ENCODE data around the gene ST14. TPM values are rescaled to one million over a fixed set of nuclear protein-coding genes. Genes with fewer than 3 reads are reported as not detected.
A peak's percentile ranks its signal among the peaks of the same experiment; 100 is the strongest.

The ST14 gene
- total and polyA plus RNA-seq, 10 donors = 7.1 to 25.9 (median 12.5) TPM

DNA sequence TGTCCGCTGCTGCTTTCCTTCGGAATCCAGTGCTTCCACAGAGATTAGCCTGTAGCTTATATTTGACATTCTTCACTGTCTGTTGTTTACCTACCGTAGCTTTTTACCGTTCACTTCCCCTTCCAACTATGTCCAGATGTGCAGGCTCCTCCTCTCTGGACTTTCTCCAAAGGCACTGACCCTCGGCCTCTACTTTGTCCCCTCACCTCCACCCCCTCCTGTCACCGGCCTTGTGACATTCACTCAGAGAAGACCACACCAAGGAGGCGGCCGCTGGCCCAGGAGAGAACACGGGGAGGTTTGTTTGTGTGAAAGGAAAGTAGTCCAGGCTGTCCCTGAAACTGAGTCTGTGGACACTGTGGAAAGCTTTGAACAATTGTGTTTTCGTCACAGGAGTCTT is 15.4 kb upstream of the ST14 start:
- Histone ChIP-seq H3K36me3 (peaks cover 0 to 64% (median 45%) of the 10 kb centered on the region in 6 donors), H3K4me3 (no peak overlapping the region), H3K27me3 (replicated peaks in 1 of 7) (no peaks in the 10 kb centered on the region), H3K27ac (peak overlapping the region in 1 of 8 donors; percentile 84), H3K4me1 (peaks cover 6 to 45% (median 29%) of the 10 kb centered on the region in 6 donors), H3K9me3 (no peaks in the 10 kb centered on the region)
- intact Hi-C loops (cut with DNase I; ENCODE audit: low total_unique reads) = no loop called here
- no peak for DNase-seq
- TF ChIP-seq POLR2AphosphoS5 (IDR thresholded peaks at IDR 0.05) = no peak
- TF ChIP-seq, protein P1, sequence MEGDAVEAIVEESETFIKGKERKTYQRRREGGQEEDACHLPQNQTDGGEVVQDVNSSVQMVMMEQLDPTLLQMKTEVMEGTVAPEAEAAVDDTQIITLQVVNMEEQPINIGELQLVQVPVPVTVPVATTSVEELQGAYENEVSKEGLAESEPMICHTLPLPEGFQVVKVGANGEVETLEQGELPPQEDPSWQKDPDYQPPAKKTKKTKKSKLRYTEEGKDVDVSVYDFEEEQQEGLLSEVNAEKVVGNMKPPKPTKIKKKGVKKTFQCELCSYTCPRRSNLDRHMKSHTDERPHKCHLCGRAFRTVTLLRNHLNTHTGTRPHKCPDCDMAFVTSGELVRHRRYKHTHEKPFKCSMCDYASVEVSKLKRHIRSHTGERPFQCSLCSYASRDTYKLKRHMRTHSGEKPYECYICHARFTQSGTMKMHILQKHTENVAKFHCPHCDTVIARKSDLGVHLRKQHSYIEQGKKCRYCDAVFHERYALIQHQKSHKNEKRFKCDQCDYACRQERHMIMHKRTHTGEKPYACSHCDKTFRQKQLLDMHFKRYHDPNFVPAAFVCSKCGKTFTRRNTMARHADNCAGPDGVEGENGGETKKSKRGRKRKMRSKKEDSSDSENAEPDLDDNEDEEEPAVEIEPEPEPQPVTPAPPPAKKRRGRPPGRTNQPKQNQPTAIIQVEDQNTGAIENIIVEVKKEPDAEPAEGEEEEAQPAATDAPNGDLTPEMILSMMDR (IDR thresholded peaks at IDR 0.05 in 8 of 11, conservative IDR thresholded peaks at IDR 0.05 in 3 of 11) = no peak
- no peak for TF ChIP-seq POLR2A (IDR thresholded peaks at IDR 0.05)
- WGBS, 5 donors = 79 to 87% (median 84%) methylated on average over 10 of the region's 10 CpGs

DNA sequence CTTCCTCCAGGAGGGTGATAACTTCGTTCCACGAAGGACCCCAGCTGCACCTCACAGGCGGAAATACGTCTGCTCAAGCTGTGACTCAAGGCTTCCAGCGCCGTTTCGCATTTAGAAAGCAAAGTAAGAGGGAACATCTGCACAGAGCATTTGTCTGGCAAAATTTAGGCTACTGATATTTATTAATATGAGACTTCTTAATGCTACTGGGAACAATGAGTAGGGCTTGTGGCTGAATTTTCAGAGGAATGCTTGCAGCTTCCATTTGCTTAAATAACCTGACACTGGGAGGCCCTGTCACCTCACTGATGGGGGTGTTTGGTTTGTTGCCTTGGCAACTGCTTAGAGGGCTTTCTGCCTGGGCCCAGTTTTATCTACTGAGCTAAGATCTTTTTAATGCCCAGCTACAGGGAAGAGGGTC is 14.7 kb upstream of the ST14 start:
- no peaks in the 10 kb centered on the region for H3K27me3 ChIP-seq (replicated peaks in 1 of 7)
- no peaks in the 10 kb centered on the region for H3K9me3 ChIP-seq
- TF ChIP-seq, protein P1 (IDR thresholded peaks at IDR 0.05 in 8 of 11, conservative IDR thresholded peaks at IDR 0.05 in 3 of 11) = no peak
- TF ChIP-seq POLR2A (IDR thresholded peaks at IDR 0.05) = no peak
- no peak for TF ChIP-seq POLR2AphosphoS5 (IDR thresholded peaks at IDR 0.05)
- DNase-seq = no peak
- WGBS, 5 donors = 92 to 98% (median 94%) methylated on average over 7 of the region's 7 CpGs
- intact Hi-C loops (cut with DNase I; ENCODE audit: low total_unique reads) = no loop called here
- H3K36me3 ChIP-seq = peaks cover 0 to 57% (median 45%) of the 10 kb centered on the region in 6 donors
- H3K4me3 ChIP-seq = no peak overlapping the region
- H3K4me1 ChIP-seq = peaks cover 6 to 45% (median 29%) of the 10 kb centered on the region in 6 donors
- H3K27ac ChIP-seq = peak overlapping the region in 3 of 8 donors; percentile 77 to 89 (median 84)

DNA sequence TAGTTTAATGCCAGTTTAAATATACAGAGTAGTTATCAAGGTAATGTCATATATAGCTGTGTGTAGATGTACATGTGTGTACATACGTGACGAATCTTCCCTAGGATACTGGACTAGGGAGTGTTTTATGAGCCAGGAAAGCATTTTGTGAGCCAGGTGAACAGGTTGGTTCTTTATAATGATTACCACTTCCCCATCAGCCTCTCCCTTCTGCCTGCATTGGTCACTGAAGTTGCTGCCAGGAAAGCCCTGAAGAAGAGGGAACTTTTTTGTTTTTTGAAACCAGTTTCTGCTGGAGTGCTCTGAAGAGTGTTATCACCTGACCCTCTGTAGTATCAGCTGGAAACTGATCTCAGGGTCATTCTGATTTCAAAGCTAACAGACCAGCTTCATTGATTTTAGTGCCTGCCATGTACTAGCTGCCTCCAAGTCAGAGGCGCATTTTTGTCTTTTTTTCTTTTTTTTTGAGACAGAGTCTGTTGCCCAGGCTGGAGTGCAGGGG is 14.2 kb upstream of the ST14 start:
- Histone ChIP-seq H3K27ac (peak overlapping the region in 4 of 8 donors; percentile 71 to 89 (median 80)), H3K9me3 (no peaks in the 10 kb centered on the region), H3K4me1 (peaks cover 6 to 45% (median 29%) of the 10 kb centered on the region in 6 donors), H3K27me3 (replicated peaks in 1 of 7) (no peaks in the 10 kb centered on the region), H3K4me3 (no peak overlapping the region), H3K36me3 (peaks cover 0 to 52% (median 43%) of the 10 kb centered on the region in 6 donors)
- 96 to 99% (median 98%) methylated on average over 3 of the region's 3 CpGs for WGBS, 5 donors
- intact Hi-C loops (cut with DNase I; ENCODE audit: low total_unique reads) = no loop called here
- TF ChIP-seq POLR2AphosphoS5 (IDR thresholded peaks at IDR 0.05) (no peak), POLR2A (IDR thresholded peaks at IDR 0.05) (no peak)
- TF ChIP-seq, protein P1 (IDR thresholded peaks at IDR 0.05 in 8 of 11, conservative IDR thresholded peaks at IDR 0.05 in 3 of 11) = no peak
- no peak for DNase-seq

DNA sequence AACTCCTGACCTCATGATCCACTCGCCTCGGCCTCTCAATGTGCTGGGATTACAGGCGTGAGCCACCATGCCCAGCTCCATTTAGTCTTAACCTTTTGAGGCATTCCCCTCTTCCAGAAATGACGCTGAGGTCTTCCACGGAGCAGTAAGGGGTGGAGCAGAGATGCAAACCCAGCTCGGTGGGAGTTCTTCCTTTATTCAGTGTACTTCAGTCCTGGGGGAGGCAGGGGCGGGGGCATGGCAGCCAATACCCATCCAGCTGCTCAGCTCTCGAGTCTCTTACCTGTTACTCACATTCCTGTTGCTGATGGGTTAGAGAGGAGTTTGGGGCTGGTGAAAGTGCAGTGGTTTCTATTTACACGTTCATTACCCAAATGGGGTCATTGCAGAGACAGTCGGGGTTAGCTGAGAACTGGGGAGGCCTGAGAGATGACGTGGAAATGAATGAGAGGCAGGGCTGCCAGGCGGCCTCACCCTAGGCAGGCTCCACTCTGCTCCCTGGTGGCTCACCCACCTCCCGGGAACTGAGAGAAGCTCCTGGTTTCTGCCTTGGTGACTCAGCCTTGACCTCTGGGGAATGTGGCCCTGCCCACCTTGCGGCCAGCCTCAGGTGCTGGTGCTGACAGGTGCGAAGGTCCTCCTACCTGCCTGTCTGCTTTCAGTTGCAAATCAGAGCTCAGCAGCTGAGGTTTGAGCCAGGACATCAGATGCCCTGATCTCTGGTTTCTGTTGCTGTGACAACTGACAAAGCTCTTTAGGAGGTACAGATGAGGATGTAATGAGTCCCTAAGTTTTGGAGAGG is 13.4 kb upstream of the ST14 start:
- DNase-seq = no peak
- intact Hi-C loops (cut with DNase I; ENCODE audit: low total_unique reads) = no loop called here

More for the DNA sequence above, 13.4 kb upstream of the ST14 start:
- H3K4me3 ChIP-seq = peak overlapping the region in 1 of 8 donors; percentile 17
- H3K9me3 ChIP-seq = no peaks in the 10 kb centered on the region
- H3K27me3 ChIP-seq (replicated peaks in 1 of 7) = no peaks in the 10 kb centered on the region
- H3K4me1 ChIP-seq = peaks cover 6 to 45% (median 29%) of the 10 kb centered on the region in 6 donors
- 77 to 82% (median 81%) methylated on average over 15 of the region's 15 CpGs for WGBS, 5 donors
- TF ChIP-seq, protein P1 (IDR thresholded peaks at IDR 0.05 in 8 of 11, conservative IDR thresholded peaks at IDR 0.05 in 3 of 11) = no peak
- TF ChIP-seq POLR2AphosphoS5 (IDR thresholded peaks at IDR 0.05) = peak in 1 of 3 donors; percentile 16
- H3K36me3 ChIP-seq = peaks cover 0 to 44% (median 37%) of the 10 kb centered on the region in 6 donors
- peak overlapping the region; percentile 44 to 89 (median 76) for H3K27ac ChIP-seq
